IPS-20b (cell line): Measurements from ENCODE around the gene PPP1R37.
A peak's percentile ranks its signal among the peaks of the same experiment; 100 is the strongest.

ENCODE experiments used
- H3K27ac ChIP-seq: one replicate; pipeline ENCODE4 v1.5.1; 2013; ENCODE audit warnings: low read length
- H3K27me3 ChIP-seq: 2 replicates; pipeline ENCODE4 v1.6.1; 2013; ENCODE audit warnings: mild to moderate bottlenecking, low read length, inconsistent platforms; ENCODE audit not compliant: insufficient read depth
- H3K36me3 ChIP-seq: 2 replicates; pipeline ENCODE4 v1.6.1; 2013; ENCODE audit warnings: low read depth, mild to moderate bottlenecking, inconsistent platforms, low read length, moderate library complexity; ENCODE audit not compliant: insufficient read depth
- H3K4me1 ChIP-seq: 2 replicates; pipeline ENCODE4 v1.6.1; 2013; ENCODE audit warnings: mild to moderate bottlenecking, control low read depth, inconsistent platforms, low read length, moderate library complexity; ENCODE audit not compliant: insufficient read depth
- H3K4me3 ChIP-seq: 2 replicates; pipeline ENCODE4 v1.5.1; 2013; ENCODE audit warnings: mild to moderate bottlenecking, low read length, inconsistent platforms
- H3K9ac ChIP-seq: 2 replicates; pipeline ENCODE4 v1.6.1; 2013; ENCODE audit warnings: low read depth, mild to moderate bottlenecking, inconsistent platforms, low read length, moderate library complexity
- H3K9me3 ChIP-seq: 2 replicates; pipeline ENCODE4 v1.6.1; 2013; ENCODE audit warnings: mild to moderate bottlenecking, low read depth, low read length, inconsistent platforms; ENCODE audit not compliant: insufficient read depth

The PPP1R37 gene

GRCh38 chr19:45092747-45093678 is at the start of gene PPP1R37:
PPP1R37 (plus strand) TSS chr19:45093179; CDS start chr19:45093326, 147 bp downstream.
- Histone ChIP-seq H3K9ac (peak within 1 kb of the TSS; percentile 99), H3K4me3 (peak within 1 kb of the TSS; percentile 90), H3K36me3 (peaks cover 20% of the 10 kb centered on the region), H3K27me3 (no peaks in the 10 kb centered on the region), H3K27ac (peak within 1 kb of the TSS; percentile 97), H3K4me1 (peaks cover 14% of the 10 kb centered on the region), H3K9me3 (no peaks in the 10 kb centered on the region)

GRCh38 chr19:45045671-45046353 is 47.2 kb upstream of the PPP1R37 start:
- no peak overlapping the region for H3K9ac ChIP-seq
- H3K27me3 ChIP-seq = no peaks in the 10 kb centered on the region
- H3K36me3 ChIP-seq = peaks cover 60% of the 10 kb centered on the region
- no peaks in the 10 kb centered on the region for H3K9me3 ChIP-seq
- H3K4me1 ChIP-seq = no peaks in the 10 kb centered on the region; the same call in 1 of the 2 replicates
- H3K27ac ChIP-seq = no peak overlapping the region
- H3K4me3 ChIP-seq = no peak overlapping the region

- Histone ChIP-seq H3K4me1 (no peaks in the 10 kb centered on the region; the same call in 1 of the 2 replicates), H3K9ac (no peak overlapping the region), H3K27me3 (no peaks in the 10 kb centered on the region), H3K9me3 (no peaks in the 10 kb centered on the region), H3K4me3 (no peak overlapping the region), H3K36me3 (peaks cover 56% of the 10 kb centered on the region), H3K27ac (no peak overlapping the region)
Observed at GRCh38 chr19:45046355-45046754, 46.6 kb upstream of the PPP1R37 start.

- peaks cover 53% of the 10 kb centered on the region for H3K36me3 ChIP-seq
- H3K9me3 ChIP-seq = no peaks in the 10 kb centered on the region
- H3K9ac ChIP-seq = no peak overlapping the region
- H3K27ac ChIP-seq = no peak overlapping the region
- no peaks in the 10 kb centered on the region for H3K27me3 ChIP-seq
- no peaks in the 10 kb centered on the region; the same call in 1 of the 2 replicates for H3K4me1 ChIP-seq
- H3K4me3 ChIP-seq = no peak overlapping the region
Observed at GRCh38 chr19:45047188-45047797, 45.7 kb upstream of the PPP1R37 start.

- Histone ChIP-seq H3K36me3 (peaks cover 56% of the 10 kb centered on the region), H3K4me3 (no peak overlapping the region), H3K27me3 (no peaks in the 10 kb centered on the region), H3K27ac (no peak overlapping the region), H3K9me3 (no peaks in the 10 kb centered on the region), H3K4me1 (no peaks in the 10 kb centered on the region; the same call in 1 of the 2 replicates), H3K9ac (no peak overlapping the region)
Observed at GRCh38 chr19:45049073-45049736, 43.8 kb upstream of the PPP1R37 start.

GRCh38 chr19:45050036-45050435 is 42.9 kb upstream of the PPP1R37 start:
- Histone ChIP-seq H3K4me3 (no peak overlapping the region), H3K27ac (no peak overlapping the region), H3K27me3 (no peaks in the 10 kb centered on the region), H3K9me3 (no peaks in the 10 kb centered on the region), H3K4me1 (no peaks in the 10 kb centered on the region; the same call in 1 of the 2 replicates), H3K9ac (no peak overlapping the region), H3K36me3 (peaks cover 56% of the 10 kb centered on the region)

- Histone ChIP-seq H3K4me3 (no peak overlapping the region), H3K27ac (no peak overlapping the region), H3K9ac (no peak overlapping the region), H3K9me3 (no peaks in the 10 kb centered on the region), H3K27me3 (no peaks in the 10 kb centered on the region), H3K4me1 (no peaks in the 10 kb centered on the region; the same call in 1 of the 2 replicates), H3K36me3 (peaks cover 55% of the 10 kb centered on the region)
Observed at GRCh38 chr19:45051929-45052579, 40.9 kb upstream of the PPP1R37 start.

GRCh38 chr19:45056831-45057230 is 36.1 kb upstream of the PPP1R37 start:
- no peaks in the 10 kb centered on the region for H3K27me3 ChIP-seq
- no peak overlapping the region for H3K4me3 ChIP-seq
- H3K27ac ChIP-seq = no peak overlapping the region
- no peaks in the 10 kb centered on the region for H3K4me1 ChIP-seq
- no peaks in the 10 kb centered on the region for H3K9me3 ChIP-seq
- no peak overlapping the region for H3K9ac ChIP-seq
- peaks cover 90% of the 10 kb centered on the region for H3K36me3 ChIP-seq

- Histone ChIP-seq H3K36me3 (peaks cover 88% of the 10 kb centered on the region), H3K4me1 (no peaks in the 10 kb centered on the region)
Observed at GRCh38 chr19:45057444-45057843, 35.5 kb upstream of the PPP1R37 start.

GRCh38 chr19:45058622-45059159 is 34.3 kb upstream of the PPP1R37 start:
- H3K9ac ChIP-seq = no peak overlapping the region

More at GRCh38 chr19:45057444-45057843, 35.5 kb upstream of the PPP1R37 start:
- H3K27me3 ChIP-seq = no peaks in the 10 kb centered on the region
- H3K9me3 ChIP-seq = no peaks in the 10 kb centered on the region
- H3K27ac ChIP-seq = no peak overlapping the region
- H3K4me3 ChIP-seq = no peak overlapping the region
- H3K9ac ChIP-seq = no peak overlapping the region

More at GRCh38 chr19:45058622-45059159, 34.3 kb upstream of the PPP1R37 start:
- H3K27me3 ChIP-seq = no peaks in the 10 kb centered on the region
- H3K4me1 ChIP-seq = no peaks in the 10 kb centered on the region
- H3K27ac ChIP-seq = no peak overlapping the region
- H3K4me3 ChIP-seq = no peak overlapping the region
- H3K9me3 ChIP-seq = no peaks in the 10 kb centered on the region
- peaks cover 88% of the 10 kb centered on the region for H3K36me3 ChIP-seq
